NCI-H2171 (cell line): Measurements from ENCODE around the gene HOXD8.
A peak's percentile ranks its signal among the peaks of the same experiment; 100 is the strongest.

Experiments used
- DNase-seq: peaks from one replicate; lab custom pipeline; 2025; lab: John Stamatoyannopoulos, UW

Gene HOXD8

GRCh38 chr2:176130957-176131847, 1.7 kb downstream of the HOXD8 start:
- DNase-seq: no peak

GRCh38 chr2:176131848-176132158, 2.3 kb downstream of the HOXD8 start:
- DNase-seq: no peak

DNA sequence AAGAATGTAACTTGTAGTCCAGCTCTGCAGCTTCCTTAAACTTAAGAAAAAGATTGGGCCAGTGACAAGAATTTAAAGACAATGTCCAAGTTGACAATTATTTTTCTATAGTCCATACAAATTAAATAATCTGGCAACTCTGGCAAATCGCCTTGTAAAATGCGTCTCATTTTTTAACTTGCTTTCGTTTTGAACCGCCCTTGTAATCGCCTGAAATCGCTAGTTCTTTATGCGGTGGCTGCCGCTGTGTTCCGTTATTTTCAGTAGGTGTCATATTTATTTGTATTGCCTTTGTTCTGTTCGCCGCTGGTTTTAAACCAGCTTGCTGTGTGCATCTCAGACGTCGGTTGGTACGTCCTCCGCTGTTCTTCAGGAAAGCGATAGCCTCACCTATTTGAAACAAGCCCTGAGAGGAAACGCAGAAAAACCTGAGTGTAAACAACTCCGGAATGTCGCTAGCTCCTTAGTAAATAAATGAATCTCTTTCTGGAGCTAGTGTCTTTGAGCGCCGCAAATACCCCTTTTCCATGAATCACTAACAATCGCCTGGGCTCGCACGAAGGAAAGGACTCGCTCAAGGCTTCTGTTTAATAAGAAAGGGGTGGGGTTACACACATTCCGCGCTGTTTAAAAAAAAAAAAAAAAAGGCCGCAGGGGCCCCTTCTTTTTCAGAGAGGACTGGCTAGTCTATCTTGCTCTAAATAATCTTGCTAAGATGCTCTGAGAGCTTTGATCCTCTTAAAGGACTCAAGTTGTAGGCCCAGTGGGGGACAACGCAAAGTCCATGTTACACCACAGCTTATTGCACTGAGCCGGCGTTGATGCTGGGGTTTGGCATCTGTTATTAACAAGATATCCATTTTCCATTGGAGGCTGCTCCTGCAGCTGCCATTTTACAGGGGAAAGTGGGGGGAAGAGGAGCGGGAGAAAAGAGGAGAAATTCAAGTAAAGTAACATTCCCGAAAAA, 3.0 kb downstream of the HOXD8 start:
- DNase-seq: no peak

GRCh38 chr2:176133389-176133788, 3.9 kb downstream of the HOXD8 start:
- DNase-seq: no peak

DNA sequence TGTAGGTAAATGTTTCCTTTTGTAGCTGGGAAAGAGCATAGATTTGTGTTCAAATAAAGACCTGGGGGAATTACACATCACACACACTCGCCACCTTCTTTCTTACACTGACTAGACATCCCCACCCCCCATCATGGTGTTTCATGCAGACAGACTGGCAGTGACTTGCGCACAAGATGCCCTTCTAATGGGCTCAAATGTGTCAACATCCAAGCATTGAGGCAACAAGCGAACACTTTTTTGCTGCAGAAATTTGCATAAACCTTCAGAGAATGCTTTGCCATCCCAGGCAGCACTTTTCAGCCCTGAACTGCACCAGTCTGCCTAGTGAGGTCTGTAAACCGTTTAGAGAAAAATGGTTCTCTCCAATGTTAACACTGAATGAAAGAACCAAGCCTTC, 4.5 kb downstream of the HOXD8 start:
- DNase-seq: no peak

GRCh38 chr2:176135035-176135440, 5.5 kb downstream of the HOXD8 start:
- no peak for DNase-seq

GRCh38 chr2:176136374-176137251, 7.1 kb downstream of the HOXD8 start:
- no peak for DNase-seq

- no peak for DNase-seq
Measured at GRCh38 chr2:176137252-176137580, 7.7 kb downstream of the HOXD8 start.

DNA sequence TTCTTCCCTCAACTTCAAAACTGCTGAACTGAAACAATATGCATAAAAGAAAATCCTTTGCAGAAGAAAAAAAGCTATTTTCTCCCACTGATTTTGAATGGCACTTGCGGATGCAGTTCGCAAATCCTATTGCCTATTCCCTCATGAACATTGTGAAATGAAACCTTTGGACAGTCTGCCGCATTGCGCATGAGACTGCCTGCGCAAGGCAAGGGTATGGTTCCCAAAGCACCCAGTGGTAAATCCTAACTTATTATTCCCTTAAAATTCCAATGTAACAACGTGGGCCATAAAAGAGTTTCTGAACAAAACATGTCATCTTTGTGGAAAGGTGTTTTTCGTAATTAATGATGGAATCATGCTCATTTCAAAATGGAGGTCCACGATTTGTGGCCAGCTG, 8.4 kb downstream of the HOXD8 start:
- DNase-seq: no peak

GRCh38 chr2:176138526-176138922, 9.0 kb downstream of the HOXD8 start:
- DNase-seq: no peak

DNA sequence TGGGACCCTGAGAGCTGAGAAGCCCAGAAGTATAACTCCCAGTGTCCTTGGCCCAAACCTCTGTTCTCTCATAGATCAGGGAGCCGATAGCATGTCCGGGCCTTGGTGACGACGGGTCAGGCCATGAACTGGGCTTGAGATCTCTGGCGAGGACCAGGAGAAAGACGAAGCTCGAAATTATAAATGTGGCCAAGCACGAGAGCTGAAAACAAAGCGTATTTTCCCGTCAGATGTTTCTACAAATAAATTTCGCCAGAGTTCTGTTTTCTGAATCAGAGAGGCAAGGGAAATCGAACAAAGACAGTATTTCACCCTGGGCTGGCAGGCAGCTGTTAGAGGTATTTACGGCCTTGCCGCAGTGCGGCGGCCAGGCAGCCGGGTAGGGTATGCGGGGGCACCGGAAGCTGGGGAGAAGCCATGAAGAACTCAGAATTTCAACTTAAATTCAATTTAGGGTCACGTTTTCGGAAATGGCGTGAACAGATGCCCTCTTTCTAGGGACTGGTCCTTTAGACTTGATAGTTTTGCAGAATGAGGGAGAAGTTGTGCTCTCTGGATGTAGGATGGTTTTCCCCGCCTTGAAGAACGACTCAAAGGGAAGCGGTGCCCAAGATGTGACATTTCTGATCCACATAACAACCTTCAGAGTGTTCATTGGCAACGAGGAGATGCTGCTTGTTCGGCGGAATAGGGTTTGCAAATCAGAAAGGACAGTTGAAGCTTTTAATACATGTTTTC, 9.6 kb downstream of the HOXD8 start:
- DNase-seq: no peak

GRCh38 chr2:176139661-176140512, 10.4 kb downstream of the HOXD8 start:
- DNase-seq: no peak

- DNase-seq: peak; percentile 88
Measured at GRCh38 chr2:176140513-176141317, 11.2 kb downstream of the HOXD8 start.

DNA sequence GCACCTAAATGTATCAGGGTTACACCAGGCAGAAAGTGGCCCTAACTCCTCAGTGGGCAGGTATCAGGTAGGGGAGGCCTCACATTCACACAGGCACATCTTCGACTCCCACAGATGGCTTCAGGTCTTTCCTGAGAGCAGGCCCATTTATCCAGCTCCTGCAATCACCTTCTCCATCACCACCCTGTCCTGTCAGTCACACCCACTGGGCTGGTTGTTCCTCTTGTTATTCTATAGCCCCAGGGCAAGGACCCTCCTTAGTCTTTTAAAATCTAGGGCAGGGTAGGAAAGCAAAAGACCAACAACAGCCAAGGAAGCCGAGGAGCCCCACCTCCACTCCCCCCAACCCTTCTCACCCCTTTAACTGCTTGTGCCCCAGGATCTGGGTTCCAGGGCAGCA, 12.8 kb downstream of the HOXD8 start:
- no peak for DNase-seq

- no peak for DNase-seq
Measured at GRCh38 chr2:176145085-176145969, 15.8 kb downstream of the HOXD8 start.

GRCh38 chr2:176146101-176146500, 16.6 kb downstream of the HOXD8 start:
- no peak for DNase-seq

DNA sequence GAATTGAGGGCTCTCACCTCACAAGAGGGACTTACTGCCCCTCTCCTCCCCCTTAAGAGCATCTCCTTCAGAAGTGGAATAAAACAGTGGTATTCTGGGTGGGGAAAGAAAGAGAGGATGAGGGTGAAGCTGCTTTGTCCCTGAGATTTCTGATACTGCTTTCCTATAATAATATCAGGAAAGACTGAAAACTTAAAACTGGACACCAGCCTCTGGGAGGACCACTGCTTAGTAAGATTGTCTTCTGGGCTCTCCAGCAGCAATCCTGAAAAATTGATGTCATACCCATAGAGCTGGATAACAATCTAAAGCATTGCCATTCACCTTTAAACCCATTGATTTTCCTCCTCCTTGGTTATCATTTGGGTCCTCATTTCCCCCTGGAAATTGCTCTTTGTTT, 17.1 kb downstream of the HOXD8 start:
- DNase-seq: no peak

DNA sequence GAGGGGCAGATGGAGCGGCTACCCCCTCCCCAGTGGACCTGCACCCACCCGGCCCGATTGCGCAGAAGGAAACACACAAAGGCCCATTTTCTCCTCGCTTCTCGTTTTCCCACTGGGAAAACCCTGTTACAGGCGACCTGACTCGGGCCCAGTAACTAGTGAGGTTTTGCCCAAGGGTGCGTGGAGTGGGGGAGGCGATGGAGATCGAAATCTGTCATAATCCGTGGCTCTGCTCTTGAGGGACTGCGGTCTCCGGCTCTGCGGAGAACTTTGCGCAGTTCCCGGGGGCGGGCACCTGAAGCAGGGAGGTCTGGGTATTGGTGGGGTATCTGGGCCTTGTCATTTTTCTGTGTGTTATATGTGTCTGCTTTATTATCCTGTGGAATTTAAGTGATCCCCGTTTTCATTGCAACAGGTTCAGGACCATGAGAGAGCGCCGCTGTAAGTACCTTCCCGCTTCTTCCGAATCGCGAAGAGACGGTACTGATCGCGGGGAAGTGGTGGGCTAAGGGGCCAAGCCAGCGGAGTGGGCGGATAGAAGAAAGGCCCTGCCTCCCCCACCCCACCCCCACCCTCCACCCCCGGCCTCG, 17.8 kb downstream of the HOXD8 start:
- no peak for DNase-seq
